GM12891 (cell line): Measurements from ENCODE around the gene ZNF787.

Experiments
- POLR2A ChIP-seq: IDR thresholded peaks from 2 replicates; pipeline ENCODE4 v1.6.1; 2011; ENCODE audit warnings: low read depth, low read length, control low read depth
- TAF1 ChIP-seq: IDR thresholded peaks from 2 replicates; pipeline ENCODE4 v1.6.1; 2011; ENCODE audit warnings: low read depth, low read length, control low read depth

DNA sequence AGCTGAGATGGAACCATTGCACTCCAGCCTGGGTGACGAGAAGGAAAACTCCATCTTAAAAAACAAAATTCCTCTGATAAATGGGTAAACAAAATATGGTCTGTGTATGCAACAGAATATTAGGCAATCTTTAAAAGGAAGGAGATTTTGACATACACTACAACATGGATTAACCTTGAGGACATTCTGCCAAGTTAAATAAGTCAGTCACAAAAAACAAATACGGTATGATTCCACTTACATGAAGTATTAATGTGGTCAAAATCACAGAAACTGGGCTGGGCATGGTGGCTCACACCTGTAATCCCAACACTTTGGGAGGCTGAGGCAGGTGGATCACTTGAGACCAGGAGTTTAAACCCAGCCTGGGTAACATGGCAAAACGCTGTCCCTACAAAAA is 17.0 kb upstream of the ZNF787 start:
- TF ChIP-seq POLR2A (no peak), TAF1 (no peak)
